ENCODE data around the gene GARIN6.
"Not testable (repeated sequence)": the region's sequence is repeated elsewhere in the genome, so short reads cannot be mapped to it uniquely, and the experiment has no call there.

Gene GARIN6

DNA sequence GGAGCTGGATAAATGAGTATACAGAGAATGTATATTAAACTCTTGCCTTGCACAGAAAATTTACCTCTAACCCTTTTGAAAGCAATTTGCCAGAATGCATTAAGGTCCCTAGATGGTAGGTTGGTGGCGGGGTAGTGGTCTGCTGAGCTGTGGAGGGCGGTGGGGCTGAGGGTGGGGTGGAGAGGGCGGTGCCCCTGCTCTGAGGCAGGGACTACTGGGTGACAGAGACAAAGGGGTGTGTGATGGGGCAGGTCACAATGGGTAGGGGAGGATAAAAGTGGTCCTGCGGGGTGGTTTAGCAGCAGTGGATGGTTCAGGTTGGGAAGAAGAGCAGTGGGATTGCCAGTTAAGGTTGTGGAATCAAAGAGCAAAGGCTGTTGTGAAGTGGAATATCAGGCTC lies at the start of gene GARIN6:
Gene GARIN6 (plus strand): TSS at position 301 of the 400 bp plus-strand sequence. CDS start 422 bp downstream, outside the sequence.
- no peak for DNase-seq (ENCODE audit: low spot score)

DNA sequence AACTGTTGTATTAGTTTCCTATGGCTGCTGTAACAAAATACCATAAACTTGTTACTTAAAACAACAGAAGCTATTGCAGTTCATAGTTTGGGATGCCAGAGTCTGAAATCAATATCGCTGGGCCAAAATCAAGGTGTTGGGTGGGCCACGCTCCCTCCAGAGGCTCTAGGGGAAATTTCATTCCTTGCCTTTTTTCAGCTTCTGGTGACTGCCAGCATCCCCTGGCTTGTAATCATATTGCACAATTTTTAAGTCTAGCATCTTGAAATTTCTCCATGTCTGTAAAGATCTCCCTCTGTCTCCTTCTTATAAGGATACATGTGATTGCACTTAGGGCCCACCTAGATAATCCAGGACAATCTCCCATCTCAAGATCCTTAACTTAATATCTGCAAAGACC lies 48.8 kb upstream of the GARIN6 start:
- DNase-seq (ENCODE audit: low spot score), result no peak

DNA sequence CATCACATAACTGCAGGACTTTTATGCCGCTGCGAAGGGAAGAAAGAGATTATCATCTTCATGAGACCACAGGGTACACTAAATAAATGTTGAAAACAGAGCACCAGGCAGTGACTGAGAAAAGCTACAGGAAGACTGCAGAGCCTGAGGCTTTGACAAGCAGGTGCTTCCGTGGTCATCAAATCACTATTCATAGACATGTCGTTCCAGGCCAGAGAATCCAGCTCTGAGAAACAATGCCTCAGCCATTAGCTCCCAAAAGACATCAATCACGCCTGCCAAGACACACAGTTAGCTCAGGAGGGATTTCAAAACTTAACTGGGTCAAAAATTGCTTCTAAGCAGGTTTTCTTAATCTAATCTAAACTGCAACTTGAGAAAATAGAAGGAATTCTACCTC lies 47.2 kb upstream of the GARIN6 start:
- no peak for DNase-seq (ENCODE audit: low spot score)

DNA sequence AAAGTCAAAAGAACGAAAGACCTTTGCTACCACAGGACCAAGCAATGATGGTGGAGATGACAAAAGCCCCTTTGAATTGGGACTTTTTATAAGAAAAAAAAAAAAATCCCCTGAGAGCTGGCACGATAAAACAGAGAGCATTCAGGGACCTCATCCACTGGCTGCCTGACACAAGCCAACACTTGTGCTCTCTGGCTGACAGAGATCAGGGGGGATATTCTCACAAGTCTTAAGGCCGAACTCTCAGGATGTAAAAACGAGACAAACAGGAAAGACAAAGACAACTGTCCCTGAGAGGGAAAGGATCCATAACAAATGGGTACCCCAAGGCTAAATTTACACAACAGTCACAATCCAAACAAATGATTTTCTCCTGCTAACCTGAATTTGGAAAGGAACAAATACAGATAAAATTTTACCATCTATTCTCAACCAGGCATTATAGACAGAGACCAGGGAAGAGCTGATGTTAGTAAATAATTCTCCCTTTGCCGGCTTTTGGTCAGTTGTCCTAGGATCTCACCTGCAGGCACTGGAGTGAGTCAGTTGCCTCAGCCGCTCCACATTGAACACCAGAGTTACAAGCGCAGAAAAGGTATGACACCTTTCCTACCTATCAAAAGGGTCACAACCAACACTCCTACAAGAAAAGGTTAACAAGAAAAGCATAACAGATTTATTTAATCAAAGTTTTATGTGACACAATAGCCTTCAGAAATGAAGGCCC lies 37.9 kb upstream of the GARIN6 start:
- DNase-seq (ENCODE audit: low spot score), result peak; percentile 20

DNA sequence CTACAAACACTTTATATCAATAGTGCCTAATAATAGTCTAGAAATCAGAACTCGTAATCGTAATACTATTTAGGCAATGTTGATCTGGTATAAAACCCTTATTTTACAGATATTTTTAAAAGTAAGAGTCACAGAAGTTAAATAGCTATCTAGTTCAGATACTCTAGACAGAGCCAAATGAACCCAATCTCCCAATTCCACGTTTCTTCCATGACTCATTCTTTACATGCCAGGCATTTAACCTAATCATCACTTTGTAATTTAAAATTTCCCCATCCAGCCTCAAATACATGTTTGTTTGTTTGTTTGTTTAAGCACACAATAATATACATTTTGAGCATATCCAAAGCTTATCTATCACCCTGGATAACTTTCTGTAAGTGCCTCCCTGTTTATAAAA lies 36.4 kb upstream of the GARIN6 start:
- no peak for DNase-seq (ENCODE audit: low spot score)

DNA sequence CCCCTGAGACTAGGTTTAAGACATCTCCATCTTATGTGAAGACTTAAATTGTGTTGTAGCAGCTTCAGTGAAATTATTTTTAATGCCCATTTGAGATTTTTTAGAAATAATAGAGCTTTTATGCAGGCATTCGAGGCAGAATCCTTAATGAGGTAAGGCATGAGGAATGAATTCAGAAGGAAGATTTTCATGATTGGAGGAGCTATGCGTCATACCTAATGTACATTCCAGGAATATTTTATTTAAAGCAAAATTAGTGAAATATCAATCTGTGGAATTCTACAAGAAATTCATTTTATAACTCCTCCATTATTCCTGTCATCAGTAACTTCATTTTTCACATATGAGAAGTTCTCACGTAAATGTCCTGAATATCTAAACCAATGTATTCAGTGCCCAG lies 36.0 kb upstream of the GARIN6 start:
- no peak for DNase-seq (ENCODE audit: low spot score)

DNA sequence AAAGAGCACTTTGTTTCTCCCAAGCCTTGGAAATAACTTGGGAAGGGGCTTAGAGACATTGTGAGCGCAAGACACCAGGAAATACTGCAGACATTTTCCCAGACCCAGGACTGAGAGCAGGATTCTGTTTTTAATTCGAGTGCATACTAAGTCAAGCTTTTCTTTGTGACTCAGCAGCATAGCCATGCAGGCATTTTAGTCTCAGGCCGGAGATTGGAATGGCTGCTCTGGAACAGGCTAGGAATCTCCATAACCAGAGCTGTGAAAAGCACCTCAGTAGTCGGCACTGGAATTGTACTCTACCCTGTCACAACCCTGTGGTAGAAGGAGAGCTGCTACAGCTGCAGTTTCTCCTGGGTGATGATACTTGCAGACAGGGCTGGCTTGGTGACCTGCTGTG lies 28.9 kb upstream of the GARIN6 start:
- DNase-seq (ENCODE audit: low spot score), result no peak

DNA sequence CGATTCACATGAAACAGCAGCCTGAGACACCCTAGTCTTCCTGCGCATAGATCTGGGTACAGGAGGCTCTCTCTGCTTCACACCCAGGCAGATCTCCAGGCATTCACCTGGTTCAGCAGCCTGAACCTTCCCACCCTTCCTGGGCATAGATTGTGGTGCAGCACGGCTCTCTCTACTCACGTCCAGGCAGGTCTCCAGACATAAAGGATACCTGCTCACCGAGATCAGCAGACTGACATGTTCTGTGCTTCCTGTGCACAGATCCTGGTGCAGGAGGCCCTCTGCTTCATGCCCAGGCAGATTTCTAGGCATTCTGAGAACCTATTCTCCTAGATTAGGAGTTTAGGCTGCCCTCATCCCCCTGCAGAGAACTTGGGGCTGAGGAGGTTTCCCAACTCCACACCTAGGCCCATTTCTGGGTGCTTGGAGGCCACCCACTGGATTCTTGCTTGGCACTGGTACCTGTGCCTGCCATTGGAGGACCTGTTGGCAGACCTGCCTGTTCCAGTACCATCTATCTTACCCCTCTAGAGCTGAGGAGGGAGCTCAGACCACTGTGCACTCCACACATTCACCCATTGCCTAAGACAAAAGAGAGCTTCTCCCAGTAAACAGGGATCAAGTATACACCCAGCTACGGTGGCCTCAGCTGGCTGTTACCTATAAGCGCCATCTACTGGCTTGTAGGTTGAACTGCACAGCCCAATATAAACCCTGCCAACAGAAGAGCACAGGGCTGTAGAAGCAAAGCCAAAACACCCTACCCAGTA lies 28.0 kb upstream of the GARIN6 start:
- DNase-seq (ENCODE audit: low spot score), result peak; percentile 29

DNA sequence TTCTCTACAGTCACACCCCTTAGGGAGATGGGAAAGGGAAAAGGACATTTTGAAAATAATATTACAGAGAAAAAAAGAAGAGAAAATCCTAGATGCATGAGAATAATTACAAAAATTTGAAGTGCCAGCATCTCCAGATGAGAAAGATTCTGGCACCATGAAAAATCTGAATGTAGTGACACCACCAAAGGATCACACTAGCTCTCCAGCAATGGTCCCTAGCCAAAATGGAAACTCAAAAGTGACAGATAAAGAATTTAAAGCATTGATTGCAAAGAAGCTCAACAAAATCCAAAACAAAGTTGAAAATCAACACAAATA lies 27.4 kb upstream of the GARIN6 start:
- DNase-seq (ENCODE audit: low spot score), result no peak

DNA sequence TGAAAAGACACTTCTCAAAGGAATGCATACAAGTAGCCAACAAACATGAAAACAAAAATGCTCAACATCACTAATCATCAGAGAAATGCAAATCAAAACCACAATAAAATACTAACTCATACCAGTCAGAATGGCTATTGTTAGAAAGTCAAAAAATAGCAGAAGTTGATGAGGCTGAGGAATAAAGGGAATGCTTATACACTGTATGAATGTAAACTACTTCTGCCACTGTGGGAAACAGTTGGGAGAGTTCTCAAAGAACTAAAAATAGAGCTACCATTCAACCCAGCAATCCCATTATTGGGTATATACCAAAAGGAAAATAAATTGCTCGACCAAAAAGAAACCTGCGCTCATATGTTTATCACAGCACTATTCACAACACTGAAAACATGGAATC lies 23.0 kb upstream of the GARIN6 start:
- DNase-seq (ENCODE audit: low spot score), result not testable (repeated sequence)

DNA sequence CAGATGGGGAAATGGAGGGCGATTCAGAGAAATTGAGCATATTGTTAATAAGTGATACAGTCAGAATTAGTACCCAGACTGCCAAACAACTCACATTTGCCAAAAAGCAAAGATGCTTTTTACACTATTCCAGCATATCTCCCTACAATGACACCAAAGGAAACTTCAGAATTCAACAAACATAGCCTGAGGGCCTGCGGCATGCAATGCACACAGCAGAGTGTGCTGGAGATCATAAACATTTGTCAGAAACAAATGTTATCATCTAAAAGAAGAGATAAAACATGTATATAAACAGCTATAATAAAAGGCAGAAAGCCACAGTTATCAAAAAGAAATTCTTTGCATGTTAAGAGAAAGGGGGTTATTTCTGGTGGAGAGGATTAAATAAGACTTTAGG lies 20.1 kb upstream of the GARIN6 start:
- DNase-seq (ENCODE audit: low spot score), result no peak

DNA sequence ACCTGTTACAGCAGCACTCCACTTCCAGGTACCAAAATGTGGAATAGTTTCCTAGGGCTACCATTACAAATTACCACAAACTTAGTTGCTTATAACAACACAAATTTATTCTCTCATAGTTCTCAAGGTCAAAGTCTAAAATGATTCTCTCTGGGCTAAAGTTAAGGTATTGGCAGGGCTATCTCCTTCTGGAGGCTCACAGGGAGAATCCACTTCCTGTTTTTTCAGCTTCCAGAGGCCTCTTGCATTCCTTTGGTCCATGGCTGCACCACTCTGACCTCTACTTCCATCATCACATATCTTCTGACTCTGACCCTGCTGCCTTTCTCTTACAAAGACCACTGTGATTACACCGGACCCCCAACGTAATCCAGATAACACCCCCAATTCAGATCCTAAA lies 2.9 kb upstream of the GARIN6 start:
- DNase-seq (ENCODE audit: low spot score), result no peak

DNA sequence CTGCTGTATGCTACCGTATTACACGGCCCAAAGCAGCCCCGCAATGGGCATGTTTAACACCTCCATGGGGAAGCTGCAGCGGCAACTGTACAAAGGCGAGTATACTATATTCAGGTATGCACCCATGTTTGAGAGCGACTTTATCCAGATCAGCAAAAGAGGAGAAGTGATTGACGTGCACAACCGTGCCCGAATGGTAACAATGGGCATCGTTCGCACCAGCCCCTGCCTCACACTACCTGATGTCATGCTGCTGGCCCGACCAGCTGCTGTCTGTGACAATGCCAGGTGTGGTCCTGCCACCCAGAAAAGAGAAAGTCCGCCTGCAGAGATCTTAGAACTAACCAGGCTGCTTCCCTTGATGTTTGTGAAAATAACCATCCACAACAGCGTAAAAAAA lies 630 bp downstream of the GARIN6 start:
- DNase-seq (ENCODE audit: low spot score), result no peak

DNA sequence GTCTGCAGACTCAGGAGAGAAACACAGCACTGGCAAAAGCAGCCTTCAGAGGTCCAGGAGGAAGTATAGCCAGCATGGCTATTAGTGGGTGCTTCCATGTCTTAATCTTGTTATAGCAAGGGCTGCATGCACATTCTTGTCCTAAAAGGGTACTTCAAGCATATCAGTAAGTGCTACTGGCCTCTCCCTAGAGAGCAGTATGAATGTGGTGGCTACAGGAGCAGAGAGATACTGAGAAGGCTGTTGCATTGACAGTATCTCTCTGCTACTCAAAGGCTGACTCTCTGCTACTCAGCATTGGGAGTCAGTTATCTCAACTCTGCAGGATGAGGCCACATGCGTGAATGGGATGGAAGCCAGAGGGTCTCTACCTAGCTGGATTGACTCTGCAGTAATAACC lies 2.0 kb downstream of the GARIN6 start:
- DNase-seq (ENCODE audit: low spot score), result no peak

DNA sequence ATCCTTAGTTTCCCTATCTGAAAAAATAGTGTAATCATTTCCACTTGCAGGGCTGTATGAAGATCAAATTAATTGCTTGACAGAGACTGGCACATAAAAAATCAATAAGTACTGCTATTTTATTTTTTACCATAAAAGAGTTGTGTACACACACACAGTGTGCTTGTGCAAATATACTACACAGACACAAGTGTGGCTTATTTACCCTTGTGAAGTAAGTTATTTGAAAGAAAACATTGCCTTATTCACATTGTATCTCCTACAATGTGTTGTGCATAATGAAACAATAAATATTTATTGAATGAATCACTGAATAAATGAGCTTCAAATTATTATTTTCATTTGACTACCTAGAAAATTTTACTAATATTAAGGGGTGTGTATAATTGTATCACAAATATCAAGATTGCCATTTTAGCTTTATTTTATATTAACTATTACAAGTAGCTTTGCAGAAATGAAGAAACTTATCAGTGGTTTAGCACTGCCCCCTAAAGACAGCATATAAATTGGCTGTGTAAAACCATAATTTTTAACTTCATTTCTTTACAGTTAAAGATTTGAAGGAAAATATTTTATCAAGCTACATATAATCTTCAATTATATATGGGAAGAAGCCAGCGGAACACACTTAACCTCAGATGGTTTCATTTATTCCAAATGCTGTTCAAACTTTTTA lies 11.3 kb downstream of the GARIN6 start:
- peak; percentile 7 for DNase-seq (ENCODE audit: low spot score)

DNA sequence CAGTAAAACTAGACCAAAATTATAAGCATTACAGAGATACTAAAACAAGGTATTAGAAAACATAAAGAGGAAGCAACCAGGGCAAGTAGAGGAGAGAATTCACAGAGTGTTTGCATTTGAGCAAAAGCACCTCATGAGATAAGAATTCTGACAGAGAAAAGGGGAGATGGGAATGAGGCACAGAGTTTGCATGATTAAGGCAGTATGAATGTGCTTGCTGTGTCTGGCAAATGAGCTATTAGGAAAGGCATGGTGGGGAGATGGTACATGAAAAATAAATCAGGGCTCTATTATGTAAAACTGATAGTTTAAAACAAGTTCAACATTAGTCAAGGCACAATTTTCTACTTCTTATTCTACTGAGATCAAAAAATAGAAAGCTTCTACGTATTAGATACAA lies 23.1 kb downstream of the GARIN6 start:
- DNase-seq (ENCODE audit: low spot score), result no peak

DNA sequence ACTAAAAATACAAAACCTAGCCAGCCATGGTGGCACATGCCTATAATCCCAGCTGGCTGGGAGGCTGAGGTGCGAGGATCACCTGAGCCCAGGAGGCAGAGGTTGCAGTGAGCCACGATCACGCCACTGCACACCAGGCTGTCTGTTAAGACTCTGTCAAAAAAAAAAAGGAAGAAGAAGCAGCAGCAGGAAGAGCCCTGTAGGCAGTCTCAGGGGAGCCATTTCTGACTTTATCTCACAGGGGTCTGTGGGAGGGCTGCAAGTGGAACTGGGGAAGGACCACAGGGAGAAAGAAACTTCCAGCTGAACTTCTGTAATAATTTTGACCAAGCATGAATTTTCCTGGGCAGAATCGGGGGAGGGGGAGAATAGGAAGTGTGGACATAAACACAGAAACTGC lies 32.7 kb downstream of the GARIN6 start:
- DNase-seq (ENCODE audit: low spot score), result no peak

DNA sequence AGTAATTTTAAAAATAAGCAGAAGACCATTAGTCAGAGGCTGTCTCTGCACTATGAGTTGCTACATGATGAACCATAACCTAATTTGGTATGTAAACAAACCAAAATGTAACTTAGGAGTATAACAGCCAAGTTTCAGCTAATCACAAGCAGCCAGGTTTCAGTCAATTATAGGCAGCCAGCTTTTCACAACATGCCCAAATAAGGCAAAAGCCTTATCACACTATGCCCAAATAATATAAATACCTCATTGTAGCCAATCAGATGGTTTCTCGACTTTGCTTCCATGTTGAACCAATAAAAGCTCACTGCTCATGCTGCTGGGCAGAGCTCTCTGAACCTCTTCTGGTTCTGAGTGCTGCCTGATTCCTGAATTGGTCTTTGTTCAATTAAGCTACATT lies 38.6 kb downstream of the GARIN6 start:
- DNase-seq (ENCODE audit: low spot score), result no peak

DNA sequence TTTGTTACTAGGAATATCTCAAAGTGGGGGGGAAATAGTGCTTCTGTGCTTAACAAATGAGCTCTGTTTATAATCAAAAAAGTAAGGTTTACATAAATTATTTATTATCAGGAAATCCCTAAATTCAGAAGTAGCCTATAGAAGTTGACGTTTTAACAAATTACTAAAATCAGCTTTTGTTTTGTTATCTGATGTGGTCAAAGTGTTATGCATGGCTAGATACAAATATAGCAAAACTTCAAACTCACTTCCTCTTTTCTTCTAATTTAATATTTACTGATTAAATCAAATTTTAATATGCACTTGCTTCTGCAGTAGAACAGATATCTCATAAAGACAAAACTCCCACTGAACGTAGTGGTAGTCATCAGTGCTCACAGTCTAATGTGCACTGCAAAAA lies 47.5 kb downstream of the GARIN6 start:
- no peak for DNase-seq (ENCODE audit: low spot score)
